Stimulated activated CD8-positive, alpha-beta memory T cell treated with anti-CD3 and anti-CD28 coated beads, Interleukin-4, amount 100 ng/mL, for 48 hours (primary cell): ENCODE data around the gene ADGRL2.

Experiments
- DNase-seq: peaks from one replicate; pipeline ENCODE4 v3.0.0-alpha.2; 2020

Gene ADGRL2

GRCh38 chr1:81806432-81806770 is 5.7 kb downstream of the ADGRL2 start:
- no peak for DNase-seq

- no peak for DNase-seq
Measured at GRCh38 chr1:81808760-81809159, 8.0 kb downstream of the ADGRL2 start.

- no peak for DNase-seq
Measured at GRCh38 chr1:81809808-81810207, 9.1 kb downstream of the ADGRL2 start.

GRCh38 chr1:81811757-81812371 is 11.1 kb downstream of the ADGRL2 start:
- DNase-seq: no peak

GRCh38 chr1:81812712-81813111 is 12.0 kb downstream of the ADGRL2 start:
- DNase-seq: no peak

GRCh38 chr1:81813691-81814090 is 13.0 kb downstream of the ADGRL2 start:
- no peak for DNase-seq

GRCh38 chr1:81819613-81820012 is 18.9 kb downstream of the ADGRL2 start:
- no peak for DNase-seq

- no peak for DNase-seq
Measured at GRCh38 chr1:81820765-81821164, 20.0 kb downstream of the ADGRL2 start.

- no peak for DNase-seq
Measured at GRCh38 chr1:81823082-81823481, 22.3 kb downstream of the ADGRL2 start.

- no peak for DNase-seq
Measured at GRCh38 chr1:81824759-81825158, 24.0 kb downstream of the ADGRL2 start.

- no peak for DNase-seq
Measured at GRCh38 chr1:81827942-81828341, 27.2 kb downstream of the ADGRL2 start.

- DNase-seq: no peak
Measured at GRCh38 chr1:81832573-81832972, 31.8 kb downstream of the ADGRL2 start.

GRCh38 chr1:81833722-81834121 is 33.0 kb downstream of the ADGRL2 start:
- no peak for DNase-seq

GRCh38 chr1:81834268-81834667 is 33.5 kb downstream of the ADGRL2 start:
- DNase-seq: no peak

- no peak for DNase-seq
Measured at GRCh38 chr1:81834921-81835698, 34.4 kb downstream of the ADGRL2 start.

GRCh38 chr1:81836007-81836626 is 35.4 kb downstream of the ADGRL2 start:
- no peak for DNase-seq

GRCh38 chr1:81838600-81839218 is 38.0 kb downstream of the ADGRL2 start:
- DNase-seq: no peak

GRCh38 chr1:81840805-81841204 is 40.1 kb downstream of the ADGRL2 start:
- no peak for DNase-seq

GRCh38 chr1:81841795-81842194 is 41.1 kb downstream of the ADGRL2 start:
- DNase-seq: no peak

- DNase-seq: no peak
Measured at GRCh38 chr1:81844477-81844876, 43.7 kb downstream of the ADGRL2 start.

- no peak for DNase-seq
Measured at GRCh38 chr1:81846630-81847029, 45.9 kb downstream of the ADGRL2 start.

- DNase-seq: no peak
Measured at GRCh38 chr1:81847063-81847462, 46.3 kb downstream of the ADGRL2 start.

GRCh38 chr1:81848880-81849682 is 48.3 kb downstream of the ADGRL2 start:
- DNase-seq: no peak
